Transverse colon (tissue), 4 donors: ENCODE measurements around the gene EDN3. TPM values are rescaled to one million over a fixed set of nuclear protein-coding genes. Genes with fewer than 3 reads are reported as not detected.
A peak's percentile ranks its signal among the peaks of the same experiment; 100 is the strongest.

Experiments
- DNase-seq: peaks from one replicate; pipeline ENCODE4 v3.0.0-alpha.2; 2019
- H3K27ac ChIP-seq, 4 donors: fragments of 200-600 bp; sonication (generic); 2 replicates each; pipeline ENCODE4 v1.5.1; 2016 to 2018; ENCODE audit warnings: inconsistent platforms in 4 of 4
- H3K27me3 ChIP-seq: fragments of 200-600 bp; sonication (generic); 2 replicates; pipeline ENCODE4 v1.5.1; 2017; ENCODE audit warnings: inconsistent platforms
- H3K36me3 ChIP-seq, 4 donors: fragments of 200-600 bp; sonication (generic); 2 replicates each; pipeline ENCODE4 v1.5.1; 2017 to 2019; ENCODE audit warnings: inconsistent platforms in 4 of 4
- H3K4me1 ChIP-seq, 4 donors: fragments of 200-600 bp; sonication (generic); 2 replicates each; pipeline ENCODE4 v1.5.1; 2017 to 2020; ENCODE audit warnings: inconsistent platforms in 4 of 4
- H3K4me3 ChIP-seq, 4 donors: fragments of 200-600 bp; sonication (generic); 1 replicate in 1 of 4; 2 replicates in 3 of 4; pipeline versions ENCODE4 v1.5.1 to v1.6.1; 2017 to 2019; ENCODE audit warnings: inconsistent platforms in 4 of 4
- H3K9me3 ChIP-seq, 2 donors: fragments of 200-600 bp; sonication (generic); 2 replicates each; pipeline ENCODE4 v1.5.1; 2017 to 2019; ENCODE audit warnings: inconsistent platforms in 2 of 2
- CTCF ChIP-seq, 5 experiments: fragments of 200-600 bp in 3 of 5; fragments of 450-650 bp in 2 of 5; sonication (generic) in 3 of 5; IDR thresholded peaks; 1 replicate in 2 of 5; 2 replicates in 3 of 5; pipeline ENCODE4 v1.5.1; 2016 to 2017; ENCODE audit warnings: antibody characterized with exemption in 5 of 5, inconsistent platforms in 3 of 5, mild to moderate bottlenecking in 2 of 5, moderate library complexity in 1 of 5
- EP300 ChIP-seq: sonication (generic); formaldehyde crosslinking; IDR thresholded peaks from one replicate; pipeline ENCODE4 v1.6.1; 2017; ENCODE audit warnings: antibody characterized with exemption, low read depth
- POLR2A ChIP-seq: fragments of 450-650 bp; IDR thresholded peaks from one replicate; pipeline ENCODE4 v1.6.1; 2016; ENCODE audit warnings: antibody characterized with exemption, mild to moderate bottlenecking, moderate library complexity
- POLR2AphosphoS5 ChIP-seq, 3 donors: sonication (generic); formaldehyde crosslinking; IDR thresholded peaks; one replicate each; pipeline ENCODE4 v1.6.1; 2016; ENCODE audit warnings: antibody characterized with exemption in 3 of 3
- WGBS, 2 donors: methylation state at CpG; one replicate each; pipeline ENCODE4 v1.1.5; 2018; ENCODE audit warnings: low coverage in 1 of 2; 5-methylcytosine and 5-hydroxymethylcytosine counted together
- in situ Hi-C, 4 donors: fragments of 200-750 bp; cut with MboI; loops; one replicate each; pipeline versions ENCODE4 v1.15.0 to v1.15.1; 2017; ENCODE audit warnings: low sequenced_read_pairs in 3 of 4, low pct_ligation_motif_present in 1 of 4, low pct_unique_long_range_greater_than_20kb in 1 of 4
- intact Hi-C: fragments of 100-400 bp; cut with DNase I; formaldehyde crosslinking; loops from one replicate; pipeline ENCODE4 v1.15.1; 2023; ENCODE audit warnings: low total_unique reads
- total RNA-seq, 4 donors: library from RNA; depleted of rRNA; stranded (reverse); fragments of >200 nt; gene quantifications; one replicate each; pipeline ENCODE4 v1.1.0, GENCODE V29; 2016

Gene EDN3
- total RNA-seq, 4 donors from 2014 or later = 13.1 to 127 (median 76.8) TPM

GRCh38 chr20:59284470-59284869 lies 15.9 kb upstream of the EDN3 start:
- Histone ChIP-seq H3K9me3 (no peaks in the 10 kb centered on the region), H3K27me3 (no peaks in the 10 kb centered on the region), H3K4me3 (no peak overlapping the region), H3K36me3 (no peaks in the 10 kb centered on the region), H3K27ac (no peak overlapping the region), H3K4me1 (no peaks in the 10 kb centered on the region)
- no peak for DNase-seq
- in situ Hi-C loops (no loop called here), intact Hi-C loops (no loop called here)
- 82 to 87% methylated on average over 3 to 5 of the region's 5 CpGs for WGBS, 2 donors
- no peak for TF ChIP-seq POLR2A
- no peak for TF ChIP-seq POLR2AphosphoS5 (IDR thresholded peaks at IDR 0.05)
- TF ChIP-seq CTCF (IDR thresholded peaks at IDR 0.05) = no peak
- TF ChIP-seq EP300 = no peak

- peak; percentile 75 for DNase-seq
- Histone ChIP-seq H3K9me3 (no peaks in the 10 kb centered on the region), H3K4me3 (no peak overlapping the region), H3K27me3 (peaks cover 3% of the 10 kb centered on the region), H3K27ac (no peak overlapping the region), H3K36me3 (no peaks in the 10 kb centered on the region), H3K4me1 (peaks cover 0 to 2% (median 0%) of the 10 kb centered on the region in 4 donors)
- intact Hi-C loops = no loop called here
- WGBS, 2 donors = 52 to 100% methylated on average over 1 to 4 of the region's 5 CpGs
- in situ Hi-C loops = no loop called here
- TF ChIP-seq POLR2AphosphoS5 (IDR thresholded peaks at IDR 0.05) (no peak), POLR2A (no peak), CTCF (IDR thresholded peaks at IDR 0.05) (no peak), EP300 (no peak)
These were observed 10.4 kb upstream of the EDN3 start for GRCh38 chr20:59289994-59290393.

GRCh38 chr20:59291740-59292383 lies 8.5 kb upstream of the EDN3 start:
- peak; percentile 46 for DNase-seq
- in situ Hi-C loops (no loop called here), intact Hi-C loops (no loop called here)
- peaks cover 3% of the 10 kb centered on the region for H3K27me3 ChIP-seq
- peaks cover 0 to 2% (median 0%) of the 10 kb centered on the region in 4 donors for H3K4me1 ChIP-seq
- no peaks in the 10 kb centered on the region for H3K9me3 ChIP-seq
- H3K36me3 ChIP-seq = no peaks in the 10 kb centered on the region
- no peak for TF ChIP-seq POLR2AphosphoS5 (IDR thresholded peaks at IDR 0.05)
- no peak for TF ChIP-seq POLR2A
- TF ChIP-seq CTCF (IDR thresholded peaks at IDR 0.05) = no peak
- TF ChIP-seq EP300 = no peak
- no peak overlapping the region for H3K4me3 ChIP-seq
- 81 to 86% methylated on average over 8 to 19 of the region's 19 CpGs for WGBS, 2 donors
- no peak overlapping the region for H3K27ac ChIP-seq

GRCh38 chr20:59295531-59295930 lies 4.9 kb upstream of the EDN3 start:
- in situ Hi-C loops = no loop called here
- intact Hi-C loops = no loop called here
- Histone ChIP-seq H3K36me3 (no peaks in the 10 kb centered on the region), H3K27ac (no peak overlapping the region), H3K4me3 (no peak overlapping the region), H3K9me3 (no peaks in the 10 kb centered on the region), H3K27me3 (peaks cover 16% of the 10 kb centered on the region), H3K4me1 (peaks cover 0 to 10% (median 6%) of the 10 kb centered on the region in 4 donors)
- 53 to 72% methylated on average over 4 to 5 of the region's 5 CpGs for WGBS, 2 donors
- DNase-seq = no peak
- TF ChIP-seq POLR2A = no peak
- TF ChIP-seq POLR2AphosphoS5 (IDR thresholded peaks at IDR 0.05) = no peak

- WGBS, 2 donors = 85 to 90% methylated on average over 2 to 7 of the region's 7 CpGs
These were observed 2.7 kb upstream of the EDN3 start for GRCh38 chr20:59297686-59298085.

More at GRCh38 chr20:59297686-59298085, 2.7 kb upstream of the EDN3 start:
- in situ Hi-C loops = no loop called here
- H3K4me1 ChIP-seq = peaks cover 0 to 15% (median 14%) of the 10 kb centered on the region in 4 donors
- TF ChIP-seq POLR2AphosphoS5 (IDR thresholded peaks at IDR 0.05) = no peak
- TF ChIP-seq EP300 = no peak
- TF ChIP-seq CTCF (IDR thresholded peaks at IDR 0.05) = no peak
- no peak for TF ChIP-seq POLR2A
- H3K27ac ChIP-seq = no peak overlapping the region
- H3K9me3 ChIP-seq = no peaks in the 10 kb centered on the region
- H3K36me3 ChIP-seq = no peaks in the 10 kb centered on the region
- DNase-seq = no peak
- intact Hi-C loops = no loop called here
- H3K4me3 ChIP-seq = no peak overlapping the region
- peaks cover 37% of the 10 kb centered on the region for H3K27me3 ChIP-seq
